Measurements from ENCODE around the gene CMTM7.

- no peak for TF ChIP-seq REST (IDR thresholded peaks at IDR 0.05; ENCODE audit: unreplicated experiment)
- TF ChIP-seq, protein P1, sequence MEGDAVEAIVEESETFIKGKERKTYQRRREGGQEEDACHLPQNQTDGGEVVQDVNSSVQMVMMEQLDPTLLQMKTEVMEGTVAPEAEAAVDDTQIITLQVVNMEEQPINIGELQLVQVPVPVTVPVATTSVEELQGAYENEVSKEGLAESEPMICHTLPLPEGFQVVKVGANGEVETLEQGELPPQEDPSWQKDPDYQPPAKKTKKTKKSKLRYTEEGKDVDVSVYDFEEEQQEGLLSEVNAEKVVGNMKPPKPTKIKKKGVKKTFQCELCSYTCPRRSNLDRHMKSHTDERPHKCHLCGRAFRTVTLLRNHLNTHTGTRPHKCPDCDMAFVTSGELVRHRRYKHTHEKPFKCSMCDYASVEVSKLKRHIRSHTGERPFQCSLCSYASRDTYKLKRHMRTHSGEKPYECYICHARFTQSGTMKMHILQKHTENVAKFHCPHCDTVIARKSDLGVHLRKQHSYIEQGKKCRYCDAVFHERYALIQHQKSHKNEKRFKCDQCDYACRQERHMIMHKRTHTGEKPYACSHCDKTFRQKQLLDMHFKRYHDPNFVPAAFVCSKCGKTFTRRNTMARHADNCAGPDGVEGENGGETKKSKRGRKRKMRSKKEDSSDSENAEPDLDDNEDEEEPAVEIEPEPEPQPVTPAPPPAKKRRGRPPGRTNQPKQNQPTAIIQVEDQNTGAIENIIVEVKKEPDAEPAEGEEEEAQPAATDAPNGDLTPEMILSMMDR (conservative IDR thresholded peaks at IDR 0.05; ENCODE audit: low read depth in 2 of 2): no peak
- TF ChIP-seq JUNB (IDR thresholded peaks at IDR 0.05; ENCODE audit: unreplicated experiment): no peak
- no peak for TF ChIP-seq POLR2AphosphoS5 (IDR thresholded peaks at IDR 0.05; ENCODE audit: low read depth)
- no peak for TF ChIP-seq CREB1 (CRISPR knock-in tag; IDR thresholded peaks at IDR 0.05; ENCODE audit: low read depth)
- TF ChIP-seq ZNF331 (CRISPR knock-in tag; IDR thresholded peaks at IDR 0.05; ENCODE audit: low read depth): no peak
- TF ChIP-seq EZH2phosphoT487 (IDR thresholded peaks at IDR 0.05; ENCODE audit: unreplicated experiment): no peak
Observed at GRCh38 chr3:32440611-32441350, 49.1 kb downstream of the CMTM7 start.
